GM20000 (cell line): ENCODE data around the gene BAIAP3.

Source experiments
- DNase-seq: peaks from one replicate; pipeline ENCODE4 v3.0.0; 2012; ENCODE audit warnings: low spot score
- TF ChIP-seq, protein P1 (sequence below): IDR thresholded peaks from 2 replicates; pipeline ENCODE4 v1.5.1; 2012; ENCODE audit warnings: mild to moderate bottlenecking, control low read depth; ENCODE audit errors: extremely low read depth, missing control alignments

BAIAP3 gene

DNA sequence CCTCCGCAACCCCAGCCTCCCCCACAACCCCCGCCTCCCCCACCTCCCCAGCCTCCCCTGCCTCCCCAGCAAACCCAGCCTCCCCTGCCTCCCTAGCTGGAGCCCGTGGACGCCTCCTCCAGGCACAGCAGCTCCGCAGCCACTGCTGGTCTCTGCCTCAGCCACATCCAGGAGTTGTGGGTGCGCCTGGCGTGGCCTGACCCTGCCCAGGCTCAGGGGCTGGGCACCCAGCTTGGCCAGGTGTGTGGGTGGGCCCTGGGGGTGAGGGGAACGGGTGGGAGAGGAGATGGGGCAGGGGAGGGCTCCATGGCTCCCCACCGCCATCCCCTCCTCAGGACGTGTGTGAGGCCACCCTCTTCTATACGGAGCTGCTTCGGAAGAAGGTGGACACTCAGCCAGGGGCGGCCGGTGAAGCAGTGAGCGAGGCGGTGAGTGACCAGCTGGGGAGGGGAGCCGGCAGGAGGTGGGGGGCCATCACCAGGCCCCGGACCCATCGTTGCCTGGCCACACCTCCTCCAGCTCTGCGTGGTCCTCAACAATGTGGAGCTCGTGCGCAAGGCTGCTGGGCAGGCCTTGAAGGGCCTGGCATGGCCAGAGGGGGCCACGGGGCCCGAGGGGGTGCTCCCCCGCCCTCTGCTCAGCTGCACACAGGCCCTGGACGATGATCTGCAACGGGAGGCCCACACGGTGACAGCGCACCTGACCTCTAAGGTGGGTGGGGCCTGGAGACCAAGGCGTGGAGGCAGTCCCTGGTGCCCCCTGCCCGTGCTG is 12.4 kb downstream of the BAIAP3 start:
- no peak for DNase-seq
- TF ChIP-seq, protein P1, sequence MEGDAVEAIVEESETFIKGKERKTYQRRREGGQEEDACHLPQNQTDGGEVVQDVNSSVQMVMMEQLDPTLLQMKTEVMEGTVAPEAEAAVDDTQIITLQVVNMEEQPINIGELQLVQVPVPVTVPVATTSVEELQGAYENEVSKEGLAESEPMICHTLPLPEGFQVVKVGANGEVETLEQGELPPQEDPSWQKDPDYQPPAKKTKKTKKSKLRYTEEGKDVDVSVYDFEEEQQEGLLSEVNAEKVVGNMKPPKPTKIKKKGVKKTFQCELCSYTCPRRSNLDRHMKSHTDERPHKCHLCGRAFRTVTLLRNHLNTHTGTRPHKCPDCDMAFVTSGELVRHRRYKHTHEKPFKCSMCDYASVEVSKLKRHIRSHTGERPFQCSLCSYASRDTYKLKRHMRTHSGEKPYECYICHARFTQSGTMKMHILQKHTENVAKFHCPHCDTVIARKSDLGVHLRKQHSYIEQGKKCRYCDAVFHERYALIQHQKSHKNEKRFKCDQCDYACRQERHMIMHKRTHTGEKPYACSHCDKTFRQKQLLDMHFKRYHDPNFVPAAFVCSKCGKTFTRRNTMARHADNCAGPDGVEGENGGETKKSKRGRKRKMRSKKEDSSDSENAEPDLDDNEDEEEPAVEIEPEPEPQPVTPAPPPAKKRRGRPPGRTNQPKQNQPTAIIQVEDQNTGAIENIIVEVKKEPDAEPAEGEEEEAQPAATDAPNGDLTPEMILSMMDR, result no peak

DNA sequence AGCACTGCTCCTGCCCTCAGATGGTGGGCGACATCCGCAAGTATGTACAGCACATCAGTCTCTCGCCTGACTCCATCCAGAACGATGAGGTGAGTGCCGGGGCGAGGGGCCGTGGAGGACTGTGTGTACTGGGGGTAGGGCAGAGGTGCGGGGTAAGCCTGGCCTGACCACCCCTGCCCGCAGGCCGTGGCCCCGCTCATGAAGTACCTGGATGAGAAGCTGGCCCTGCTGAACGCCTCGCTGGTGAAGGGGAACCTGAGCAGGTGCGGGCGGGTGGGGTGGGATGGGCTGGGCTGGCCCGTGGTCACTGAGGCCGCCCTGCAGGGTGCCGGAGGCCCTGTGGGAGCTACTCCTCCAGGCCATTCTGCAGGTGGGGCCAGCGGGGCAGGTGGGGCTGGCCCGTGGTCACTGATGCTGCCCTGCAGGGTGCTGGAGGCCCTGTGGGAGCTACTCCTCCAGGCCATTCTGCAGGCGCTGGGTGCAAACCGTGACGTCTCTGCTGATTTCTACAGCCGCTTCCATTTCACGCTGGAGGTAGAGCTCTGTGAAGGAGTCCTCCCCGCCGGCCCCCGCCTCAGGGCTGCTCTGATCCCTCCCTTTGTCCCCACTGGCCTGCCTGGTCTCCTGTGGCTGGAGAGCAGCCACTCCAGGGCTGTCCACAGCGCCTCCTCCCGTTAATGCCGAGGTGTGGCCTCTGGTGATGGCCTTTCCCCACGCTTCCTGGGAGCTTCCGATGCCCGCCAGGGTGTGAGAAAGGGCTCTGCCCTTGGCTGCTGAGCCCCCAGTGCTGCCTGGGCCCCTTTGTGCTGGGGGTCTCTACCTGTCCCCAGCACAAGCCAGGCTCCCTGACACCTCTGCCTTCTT is 13.2 kb downstream of the BAIAP3 start:
- TF ChIP-seq, protein P1, result no peak
- DNase-seq, result no peak

DNA sequence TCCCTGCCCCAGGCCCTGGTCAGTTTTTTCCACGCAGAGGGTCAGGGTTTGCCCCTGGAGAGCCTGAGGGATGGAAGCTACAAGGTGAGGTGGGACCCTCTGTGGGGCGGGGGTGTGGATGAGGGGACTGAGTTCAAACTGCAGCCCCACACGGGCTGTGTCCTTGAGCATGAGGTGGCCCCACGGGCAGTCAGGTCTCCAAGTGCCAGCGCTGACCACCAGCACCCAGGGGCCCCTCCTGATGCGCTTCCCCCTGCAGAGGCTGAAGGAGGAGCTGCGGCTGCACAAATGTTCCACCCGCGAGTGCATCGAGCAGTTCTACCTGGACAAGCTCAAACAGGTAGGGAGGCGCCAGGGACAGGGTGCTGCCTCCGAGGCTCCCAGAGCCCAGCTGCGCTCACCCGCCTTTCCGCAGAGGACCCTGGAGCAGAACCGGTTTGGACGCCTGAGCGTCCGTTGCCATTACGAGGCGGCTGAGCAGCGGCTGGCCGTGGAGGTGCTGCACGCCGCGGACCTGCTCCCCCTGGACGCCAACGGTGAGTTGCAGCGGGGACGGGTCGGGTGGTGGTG is 13.9 kb downstream of the BAIAP3 start:
- TF ChIP-seq, protein P1, result no peak
- no peak for DNase-seq

DNA sequence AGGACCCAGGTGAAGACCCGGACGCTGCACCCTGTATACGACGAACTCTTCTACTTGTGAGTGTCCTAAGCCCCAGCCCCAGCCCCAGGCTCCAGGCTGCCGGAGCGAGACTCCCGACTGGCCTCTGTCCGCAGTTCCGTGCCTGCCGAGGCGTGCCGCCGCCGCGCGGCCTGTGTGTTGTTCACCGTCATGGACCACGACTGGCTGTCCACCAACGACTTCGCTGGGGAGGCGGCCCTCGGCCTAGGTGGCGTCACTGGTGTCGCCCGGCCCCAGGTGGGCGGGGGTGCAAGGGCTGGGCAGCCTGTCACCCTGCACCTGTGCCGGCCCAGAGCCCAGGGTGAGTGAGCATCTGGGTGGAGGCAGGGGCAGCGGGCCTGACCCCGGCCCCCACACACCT is 14.5 kb downstream of the BAIAP3 start:
- DNase-seq, result no peak
- TF ChIP-seq, protein P1, result no peak

DNA sequence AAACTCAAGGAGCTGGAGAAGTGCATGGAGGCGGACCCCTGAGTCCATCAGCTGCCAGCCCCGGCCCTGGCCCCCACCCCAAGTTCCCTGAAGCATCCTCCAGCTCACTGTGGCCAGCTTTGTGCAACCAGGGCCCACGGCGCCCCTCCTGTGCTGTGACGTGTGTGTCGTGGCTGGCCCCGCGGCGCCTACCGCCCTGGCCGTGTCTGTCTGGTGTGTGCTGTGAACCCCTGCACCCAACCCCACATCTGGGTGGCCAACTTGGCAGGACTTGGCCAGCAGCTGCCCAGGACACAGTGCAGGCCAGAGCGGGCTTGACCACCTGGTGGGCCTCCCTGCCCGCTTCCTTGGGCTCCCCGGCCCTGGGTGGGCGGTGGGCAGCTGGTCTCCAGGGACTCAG is 15.0 kb downstream of the BAIAP3 start:
- no peak for DNase-seq
- TF ChIP-seq, protein P1, result no peak

DNA sequence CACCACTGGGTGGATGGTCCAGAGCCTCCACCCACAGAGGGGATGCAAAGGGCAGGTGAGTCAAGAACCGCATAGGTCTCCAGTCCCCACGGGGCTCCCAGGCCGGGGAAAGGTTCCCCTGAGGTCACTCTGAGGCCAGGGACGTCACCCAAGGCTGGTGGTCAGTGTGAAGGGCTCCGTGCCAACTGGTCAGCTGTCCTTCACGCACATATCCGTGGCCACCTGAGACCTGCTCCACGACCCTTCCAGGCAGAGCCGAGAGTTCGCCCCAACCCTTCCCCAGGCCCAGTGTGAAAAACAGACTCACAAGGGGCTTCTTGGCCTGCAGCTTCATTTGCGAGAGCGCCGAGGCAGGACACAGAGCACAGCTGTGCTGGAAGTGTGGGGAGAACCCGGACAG is 15.5 kb downstream of the BAIAP3 start:
- no peak for DNase-seq
- TF ChIP-seq, protein P1, result no peak

DNA sequence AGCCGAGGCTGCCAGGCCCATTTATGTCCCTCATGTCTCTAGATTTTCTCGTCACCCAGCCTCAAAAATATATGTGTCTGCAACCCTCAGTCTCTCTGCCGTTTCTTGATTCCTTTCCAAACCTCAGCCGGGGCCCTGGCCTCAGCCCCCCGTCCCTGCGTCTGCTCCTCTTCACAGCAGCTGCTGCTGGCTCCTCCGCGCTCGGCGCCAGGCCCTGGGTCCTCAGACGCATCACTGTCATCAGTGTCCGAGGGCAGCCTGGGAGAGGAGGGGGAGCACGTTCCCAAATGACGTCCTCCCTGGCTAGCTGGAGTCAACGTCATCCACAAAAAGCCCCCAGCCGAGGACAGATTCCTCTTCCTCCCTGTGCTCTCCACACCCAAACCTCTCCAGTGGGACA is 15.9 kb downstream of the BAIAP3 start:
- TF ChIP-seq, protein P1, result no peak
- no peak for DNase-seq
